K562 (cell line): ENCODE measurements around the gene JAKMIP2. TPM values are rescaled to one million over a fixed set of nuclear protein-coding genes. Genes with fewer than 3 reads are reported as not detected.

Experiments used
- ATAC-seq: fragments of 200-7000 bp; cut with Tn5 transposase; 3 replicates; pipeline ENCODE4 v1.9.1; 2020; ENCODE audit warnings: moderate library complexity
- BruUV-seq: library from RNA; stranded (reverse); fragments of 400-500 nt; replicated peaks from 2 replicates; lab custom pipeline; 2021; lab: Mats Ljungman, UMichigan
- CTCF ChIA-PET: fragments of 300-600 bp; formaldehyde crosslinking; extraction: SDS; loops from one replicate; lab custom pipeline; 2021; ENCODE audit warnings: low intra/inter-chr PET ratio; lab: Yijun Ruan, JAX
- POLR2A ChIA-PET: fragments of 300-600, 350-650 bp; sonication (Branson Sonifier 250); formaldehyde crosslinking; extraction: SDS; loops from one replicate; lab custom pipeline; 2021; ENCODE audit warnings: antibody characterized with exemption, inconsistent platforms; lab: Yijun Ruan, JAX
- DNase-seq, 4 experiments: peaks; one replicate each; pipeline versions ENCODE4 v3.0.0 to v3.0.0-alpha.2; 2011 to 2018; ENCODE audit warnings: low spot score in 3 of 4, mixed read lengths in 3 of 4; ENCODE audit errors: extremely low read depth in 1 of 4
- FAIRE-seq: peaks from 2 replicates; lab custom pipeline; 2011; peaks lifted over from hg19 to GRCh38; lab: Jason Lieb, UNC
- H2AFZ ChIP-seq: 2 replicates; pipeline ENCODE4 v1.6.0; 2011; ENCODE audit warnings: low read depth, low read length, control low read depth, inconsistent platforms
- H3K27ac ChIP-seq: fragments of 200-600 bp; 3 replicates; pipeline ENCODE4 v1.8.0; 2011; ENCODE audit warnings: low read depth, mild to moderate bottlenecking, control low read depth, inconsistent platforms, low read length, moderate library complexity, mixed read lengths; ENCODE audit errors: extremely low read depth
- H3K27me3 ChIP-seq, 2 experiments: fragments of 300-600 bp in 1 of 2; 2 replicates in 1 of 2; 3 replicates in 1 of 2; pipeline versions ENCODE4 v1.6.0 to v1.8.0; 2011; ENCODE audit warnings: inconsistent platforms in 2 of 2, low read length in 2 of 2, mild to moderate bottlenecking in 1 of 2, mixed read lengths in 1 of 2, moderate library complexity in 1 of 2; ENCODE audit not compliant: control insufficient read depth in 2 of 2, insufficient read depth in 2 of 2
- H3K36me3 ChIP-seq: fragments of 300-600 bp; 3 replicates; pipeline ENCODE4 v1.8.0; 2011; ENCODE audit warnings: mild to moderate bottlenecking, low read length, inconsistent platforms; ENCODE audit not compliant: control insufficient read depth, insufficient read depth
- H3K4me1 ChIP-seq, 2 experiments: fragments of 200-600 bp in 1 of 2; replicated peaks in 1 of 2; 2 replicates in 1 of 2; 3 replicates in 1 of 2; pipeline versions ENCODE4 v1.5.1 to v1.8.0; 2011; ENCODE audit warnings: inconsistent platforms in 2 of 2, low read length in 2 of 2, mild to moderate bottlenecking in 1 of 2, mixed read lengths in 1 of 2, moderate library complexity in 1 of 2; ENCODE audit not compliant: control insufficient read depth in 2 of 2, insufficient read depth in 2 of 2
- H3K4me2 ChIP-seq: 2 replicates; pipeline ENCODE4 v1.6.1; 2011; ENCODE audit warnings: low read length, control low read depth, inconsistent platforms, mixed read lengths; ENCODE audit not compliant: insufficient read depth
- H3K4me3 ChIP-seq: fragments of 200-600 bp; sonication (generic), shearing (Covaris generic); 2 replicates; pipeline ENCODE4 v1.5.1; 2016; ENCODE audit warnings: control low read depth, inconsistent platforms
- H3K79me2 ChIP-seq: fragments of 200-600 bp; 3 replicates; pipeline ENCODE4 v1.8.0; 2011; ENCODE audit warnings: low read length, inconsistent platforms; ENCODE audit not compliant: control insufficient read depth, insufficient read depth
- H3K9ac ChIP-seq, 2 experiments: 2 replicates each; pipeline versions ENCODE4 v1.6.0 to v1.6.1; 2011; ENCODE audit warnings: low read depth in 2 of 2, low read length in 2 of 2, control low read depth in 1 of 2, inconsistent platforms in 1 of 2, mild to moderate bottlenecking in 1 of 2, mixed read lengths in 1 of 2; ENCODE audit not compliant: insufficient read depth in 1 of 2
- H3K9me1 ChIP-seq: one replicate; pipeline ENCODE4 v1.6.0; 2011; ENCODE audit warnings: inconsistent platforms, mild to moderate bottlenecking, low read length, moderate library complexity; ENCODE audit not compliant: control insufficient read depth, insufficient read depth
- H3K9me3 ChIP-seq: replicated peaks from 2 replicates; pipeline ENCODE4 v1.5.1; 2011; ENCODE audit warnings: low read depth, low read length, inconsistent platforms; ENCODE audit not compliant: control insufficient read depth, insufficient read depth
- H4K20me1 ChIP-seq: replicated peaks from 2 replicates; pipeline ENCODE4 v1.6.1; 2011; ENCODE audit warnings: low read length, inconsistent platforms, mixed read lengths; ENCODE audit not compliant: control insufficient read depth, insufficient read depth
- E2F1 ChIP-seq: sonication (generic); formaldehyde crosslinking; IDR thresholded peaks from 2 replicates; pipeline ENCODE4 v1.8.1; 2023; ENCODE audit warnings: mild to moderate bottlenecking, missing genetic modification reagents, moderate library complexity
- IRF1 ChIP-seq: sonication (generic); formaldehyde crosslinking; IDR thresholded peaks from 2 replicates; pipeline ENCODE4 v1.8.0; 2022; ENCODE audit warnings: missing genetic modification reagents, mild to moderate bottlenecking, borderline replicate concordance
- KDM1A ChIP-seq, 2 experiments: fragments of 450-650 bp; IDR thresholded peaks; 2 replicates each; pipeline ENCODE4 v1.6.1; 2016; ENCODE audit warnings: mild to moderate bottlenecking in 2 of 2
- MYNN ChIP-seq, 2 experiments: sonication (generic); formaldehyde crosslinking in 1 of 2; IDR thresholded peaks; 2 replicates each; pipeline versions ENCODE4 v1.5.0 to v1.6.1; 2016 to 2020; ENCODE audit warnings: antibody characterized with exemption in 1 of 2, missing genetic modification reagents in 1 of 2
- SNIP1 ChIP-seq: fragments of 450-650 bp; IDR thresholded peaks from 2 replicates; pipeline ENCODE4 v1.7.1; 2017; ENCODE audit warnings: low read depth, mild to moderate bottlenecking
- USF1 ChIP-seq: sonication (generic); formaldehyde crosslinking; IDR thresholded peaks from 2 replicates; pipeline ENCODE4 v1.9.0; 2022; ENCODE audit warnings: mild to moderate bottlenecking, missing genetic modification reagents
- WGBS: fragments of 100-300 bp; shearing (Covaris generic); methylation state at CpG from one replicate; pipeline ENCODE4 v1.1.6; 2016; ENCODE audit warnings: low coverage, mixed read lengths; ENCODE audit not compliant: insufficient coverage; ENCODE audit errors: missing lambda C conversion rate; 5-methylcytosine and 5-hydroxymethylcytosine counted together
- in situ Hi-C: fragments of 300-500 bp; cut with MboI; formaldehyde crosslinking; loops from 4 replicates; pipeline ENCODE4 v1.15.0; 2018; ENCODE audit warnings: inconsistent platforms, mixed read lengths
- intact Hi-C: fragments of 100-400 bp; cut with micrococcal nuclease; formaldehyde crosslinking; loops from 2 replicates; pipeline ENCODE4 v1.14.2; 2022
- polyA plus RNA-seq, 8 experiments: library from polyadenylated mRNA; depleted of rRNA in 4 of 8; stranded (reverse) in 5 of 8; unstranded in 3 of 8; fragments of >200 nt; fragmentation: Nextera tagmentation in 2 of 8; fragmentation: Illumina TruSeq in 1 of 8; extraction: Ambion mirVana in 2 of 8; extraction: Trizol in 1 of 8; gene quantifications; 2 replicates each; pipeline versions ENCODE4 v1.2.1 to v1.2.3, GENCODE V29; 2011 to 2014; ENCODE audit warnings: inconsistent platforms in 1 of 8, missing spikeins in 1 of 8
- total RNA-seq, 7 experiments: library from RNA; depleted of rRNA in 6 of 7; stranded (reverse); fragments of >200 nt in 6 of 7; fragmentation: Illumina TruSeq in 2 of 7; extraction: Trizol in 2 of 7; gene quantifications; 2 replicates each; pipeline versions ENCODE4 v1.2.1 to v1.2.3, GENCODE V29; 2011 to 2021; ENCODE audit warnings: low replicate concordance in 1 of 7

The JAKMIP2 gene
- total and polyA plus RNA-seq, 9 of the 15 experiments (the other 6 are each of a cell fraction or from before 2014, with no cell fraction given): not detected

- TF ChIP-seq E2F1: no peak
Observed at GRCh38 chr5:147617191-147617606, 165.3 kb downstream of the JAKMIP2 start (continued).

GRCh38 chr5:147616421-147616820 lies 166.1 kb downstream of the JAKMIP2 start:
- no peak for FAIRE-seq
- H3K4me3 ChIP-seq: no peak overlapping the region
- H3K9me3 ChIP-seq: no peaks in the 10 kb centered on the region
- TF ChIP-seq MYNN (IDR thresholded peaks at IDR 0.05) (no peak), MYNN (CRISPR knock-in tag; IDR thresholded peaks at IDR 0.05) (no peak), IRF1 (no peak), KDM1A (IDR thresholded peaks at IDR 0.05) (no peak), SNIP1 (no peak), USF1 (CRISPR knock-in tag) (no peak), E2F1 (no peak)
- H3K27ac ChIP-seq: no peak overlapping the region
- H3K9me1 ChIP-seq: no peaks in the 10 kb centered on the region
- no peak overlapping the region for H3K9ac ChIP-seq
- H3K36me3 ChIP-seq: no peaks in the 10 kb centered on the region
- no peak overlapping the region for H3K4me2 ChIP-seq
- no peaks in the 10 kb centered on the region for H3K4me1 ChIP-seq
- no peak for ATAC-seq
- 0% methylated on average over 1 of the region's 1 CpG for WGBS
- CTCF ChIA-PET: no interaction called here
- in situ Hi-C loops: no loop called here
- no peaks in the 10 kb centered on the region for H3K79me2 ChIP-seq
- no peaks in the 10 kb centered on the region for H4K20me1 ChIP-seq
- H2AFZ ChIP-seq: no peak overlapping the region
- intact Hi-C loops: no loop called here
- POLR2A ChIA-PET: no interaction called here
- DNase-seq: no peak
- BruUV-seq: no TSS peak
- H3K27me3 ChIP-seq: no peaks in the 10 kb centered on the region
